Stimulated activated CD4-positive, alpha-beta T cell treated with anti-CD3 and anti-CD28 coated beads, Interleukin-4, amount 100 ng/mL, for 24 hours (primary cell): ENCODE measurements around the gene PTPRN2.
"Not testable (repeated sequence)": the region's sequence is repeated elsewhere in the genome, so short reads cannot be mapped to it uniquely, and the experiment has no call there.

Source experiments
- DNase-seq: peaks from one replicate; pipeline ENCODE4 v3.0.0-alpha.2; 2020

The PTPRN2 gene

DNA sequence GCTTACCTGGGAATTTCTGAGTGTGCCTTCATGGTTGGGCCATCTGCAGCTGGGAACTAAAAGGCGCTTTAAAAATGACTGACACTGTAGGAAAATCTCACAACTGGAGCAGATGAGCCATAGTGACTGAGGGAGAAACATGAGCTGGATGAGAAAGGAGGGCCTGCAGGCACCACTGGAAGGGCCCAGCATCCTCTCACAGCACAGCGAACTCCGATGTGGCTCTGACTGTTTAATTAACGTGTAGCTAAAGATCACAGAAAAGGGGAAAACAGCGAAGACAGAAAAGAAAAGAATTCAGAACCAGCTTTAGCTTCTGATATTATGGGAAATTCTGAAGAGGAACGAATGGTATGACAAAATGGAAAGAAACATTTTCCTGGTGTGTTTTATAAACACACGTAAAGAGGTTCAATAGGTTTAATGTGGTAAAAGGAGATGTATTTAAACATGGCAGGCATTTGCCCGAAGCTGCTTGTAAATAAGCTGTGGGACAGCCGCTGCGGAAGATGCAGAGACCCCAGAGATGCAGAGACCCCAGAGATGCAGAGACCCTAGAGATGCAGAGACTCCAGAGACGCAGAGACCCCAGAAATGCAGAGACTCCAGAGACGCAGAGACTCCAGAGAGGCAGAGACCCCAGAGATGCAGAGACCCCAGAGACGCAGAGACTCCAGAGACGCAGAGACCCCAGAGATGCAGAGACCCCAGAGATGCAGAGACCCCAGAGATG, 534.3 kb downstream of the PTPRN2 start:
- no peak for DNase-seq

DNA sequence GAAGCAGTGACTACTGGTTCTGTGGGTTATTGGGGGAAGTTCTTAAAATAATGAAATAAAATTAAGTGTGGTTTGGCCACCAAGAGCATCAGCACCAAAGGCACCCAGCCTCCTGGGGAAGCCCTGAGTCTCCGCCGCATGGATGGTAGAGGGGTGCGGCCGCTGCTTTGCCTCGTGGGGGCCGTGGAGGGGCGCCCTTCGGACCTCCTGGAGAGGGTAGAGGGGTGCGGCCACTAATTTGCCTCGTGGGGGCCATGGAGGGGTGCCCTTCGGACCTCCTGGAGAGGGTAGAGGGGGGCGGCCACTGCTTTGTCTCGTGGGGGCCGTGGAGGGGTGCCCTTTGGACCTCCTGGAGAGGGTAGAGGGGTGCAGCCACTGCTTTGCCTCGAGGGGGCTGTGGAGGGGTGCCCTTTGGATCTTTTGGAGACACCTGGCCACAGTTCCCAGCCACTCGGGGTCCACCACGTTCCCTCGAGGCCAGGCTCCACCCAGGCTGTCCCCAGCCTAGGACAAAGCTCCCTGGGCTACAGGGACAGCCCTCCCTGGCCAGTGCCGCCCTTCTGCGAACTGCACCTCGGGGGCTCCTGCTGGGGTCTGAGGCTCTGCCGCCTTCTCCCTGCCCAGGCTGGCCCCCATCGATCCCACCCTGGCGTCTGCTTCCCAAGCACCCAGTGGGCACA, 535.1 kb downstream of the PTPRN2 start:
- no peak for DNase-seq

DNA sequence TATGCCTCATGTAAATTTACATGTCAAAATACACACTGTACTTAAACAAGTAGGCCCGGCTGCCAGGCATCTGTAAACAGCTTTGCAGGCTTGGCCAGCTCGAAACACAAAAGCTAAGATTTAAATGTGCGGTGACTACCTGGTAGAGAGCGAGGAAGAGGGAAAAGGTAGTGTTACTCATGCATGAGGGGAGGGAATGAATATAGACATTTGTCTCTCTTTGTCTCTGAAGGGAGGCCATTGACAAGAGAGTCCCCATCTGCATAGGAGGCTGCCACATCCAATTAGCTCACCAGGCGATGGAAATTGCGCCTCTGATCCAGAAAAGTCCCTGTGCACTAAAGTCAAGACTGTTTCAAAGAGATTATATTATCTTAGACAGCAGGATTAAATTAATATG, 535.8 kb downstream of the PTPRN2 start:
- no peak for DNase-seq

DNA sequence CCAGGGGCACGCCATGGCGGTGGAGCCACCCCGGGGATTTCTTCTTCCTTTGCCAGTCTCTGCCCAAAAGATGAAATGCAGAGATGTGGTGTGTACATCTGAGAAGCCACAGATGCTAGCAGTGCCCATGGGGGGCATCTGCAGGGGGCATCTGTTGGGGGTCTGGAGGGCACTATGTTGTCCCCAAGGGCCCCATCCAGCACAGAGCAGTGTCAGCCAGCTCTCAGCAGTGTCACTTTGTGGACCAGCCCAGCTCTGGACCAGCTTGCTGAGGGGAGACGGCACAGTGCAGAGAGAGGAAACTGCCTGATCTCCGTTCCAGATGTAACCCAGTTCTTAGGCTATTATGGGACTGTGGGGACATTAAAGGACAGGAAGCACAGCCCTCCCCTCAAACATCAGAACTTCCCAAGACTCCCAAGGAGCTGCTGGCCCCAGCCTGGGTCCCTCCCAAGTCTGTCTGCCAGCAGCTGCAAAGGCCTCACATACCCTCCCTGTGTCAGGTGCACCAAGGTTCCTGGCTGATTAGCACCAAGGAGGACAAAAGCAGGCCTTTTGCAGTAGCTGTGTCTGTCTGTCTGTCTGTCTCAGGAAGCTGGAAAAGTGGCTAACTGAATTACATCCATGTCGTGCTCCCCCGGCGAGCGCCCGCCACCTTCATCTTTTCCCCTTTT, 536.5 kb downstream of the PTPRN2 start:
- DNase-seq: no peak

DNA sequence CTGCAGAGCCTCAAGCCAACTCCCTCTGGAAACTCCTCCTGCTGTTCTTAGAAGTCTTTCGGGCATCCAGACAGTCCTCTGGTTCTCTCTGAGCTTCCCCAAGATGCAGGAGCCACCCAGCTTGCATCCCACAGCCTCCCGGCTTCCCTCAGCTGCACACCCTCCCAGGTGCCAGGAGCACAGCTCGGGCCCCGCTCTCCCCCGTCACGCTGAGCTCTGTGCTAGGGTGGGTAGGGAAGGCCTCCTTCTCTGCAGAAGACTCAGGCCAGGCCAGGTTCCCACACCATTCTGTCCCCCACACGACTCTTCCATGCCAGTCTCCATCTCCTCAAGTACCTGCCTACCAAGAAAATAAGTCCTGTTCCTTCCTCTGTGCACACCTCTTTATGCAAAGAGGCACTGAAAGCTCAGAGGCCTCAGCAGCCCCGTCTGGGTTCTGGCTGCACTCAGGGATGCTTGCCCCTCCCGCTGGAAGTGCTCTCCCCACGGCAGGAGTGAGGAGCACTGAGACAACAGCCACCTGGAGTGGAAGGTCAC, 537.1 kb downstream of the PTPRN2 start:
- DNase-seq: no peak

DNA sequence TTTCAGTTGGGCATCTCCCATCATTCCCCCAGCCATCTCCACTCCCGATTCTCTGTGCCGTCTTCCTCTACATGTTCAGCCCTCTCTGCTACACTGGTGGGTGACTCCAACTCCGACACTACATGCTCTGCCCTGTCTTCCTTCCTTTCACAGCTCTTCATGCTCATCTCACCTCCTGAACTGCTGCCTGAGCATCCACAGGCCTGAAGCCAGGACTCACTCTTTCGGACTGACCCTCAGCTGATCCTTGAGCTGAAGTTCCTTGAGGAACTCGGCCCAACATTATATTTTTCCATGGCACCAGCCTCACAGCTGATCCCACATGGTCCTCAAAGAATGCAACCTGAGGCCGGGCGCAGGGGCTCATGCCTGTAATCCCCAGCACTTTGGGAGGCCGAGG, 538.4 kb downstream of the PTPRN2 start:
- no peak for DNase-seq

DNA sequence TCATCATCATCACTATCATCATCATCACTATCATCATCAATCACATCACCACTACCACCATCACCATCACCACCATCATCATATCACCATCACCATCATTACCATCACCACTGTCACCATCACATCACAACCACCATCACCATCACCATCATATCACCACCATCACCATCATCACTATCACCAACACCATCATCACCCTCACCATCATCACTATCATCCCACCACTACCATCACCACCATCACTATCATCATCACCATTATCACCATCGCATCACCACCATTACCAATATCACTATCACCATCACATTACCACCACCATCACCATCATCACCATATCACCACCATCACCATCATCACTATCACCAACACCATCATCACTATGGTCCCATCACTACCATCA, 539.1 kb downstream of the PTPRN2 start:
- DNase-seq: no peak

DNA sequence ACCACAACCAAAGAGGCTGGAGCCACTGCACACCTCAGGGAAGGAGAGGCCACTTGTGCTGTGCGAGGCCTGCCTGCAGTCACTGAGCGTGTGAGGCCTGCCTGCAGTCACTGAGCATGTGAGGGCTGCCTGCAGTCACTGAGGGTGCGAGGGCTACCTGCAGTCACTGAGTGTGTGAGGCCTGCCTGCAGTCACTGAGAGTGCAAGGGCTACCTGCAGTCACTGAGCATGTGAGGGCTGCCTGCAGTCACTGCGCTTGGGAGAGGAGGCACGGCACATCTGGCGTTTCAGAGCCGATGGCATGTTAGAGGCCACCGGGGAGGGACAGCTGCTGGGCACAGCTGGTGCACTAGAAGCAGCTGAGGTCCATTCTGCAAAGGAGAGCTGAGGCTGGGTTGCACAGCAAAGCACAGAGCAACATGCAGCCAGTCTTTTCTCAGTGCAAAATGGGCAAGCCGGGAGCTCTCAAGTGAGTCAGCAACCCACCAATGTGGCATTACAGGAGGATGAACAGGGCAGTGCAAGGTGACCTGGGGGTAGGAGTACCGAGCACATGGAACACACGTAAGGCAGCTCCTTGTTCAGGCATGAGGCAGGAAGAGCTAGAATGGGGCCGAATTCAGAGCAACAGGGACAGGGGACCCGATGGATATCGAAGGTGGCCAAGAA, 540.1 kb downstream of the PTPRN2 start:
- DNase-seq: no peak

GRCh38 chr7:158046246-158046645, 541.4 kb downstream of the PTPRN2 start:
- DNase-seq: not testable (repeated sequence)

- DNase-seq: no peak
These were observed 543.2 kb downstream of the PTPRN2 start for GRCh38 chr7:158044482-158044823.

GRCh38 chr7:158043551-158044481, 543.8 kb downstream of the PTPRN2 start:
- DNase-seq: no peak

DNA sequence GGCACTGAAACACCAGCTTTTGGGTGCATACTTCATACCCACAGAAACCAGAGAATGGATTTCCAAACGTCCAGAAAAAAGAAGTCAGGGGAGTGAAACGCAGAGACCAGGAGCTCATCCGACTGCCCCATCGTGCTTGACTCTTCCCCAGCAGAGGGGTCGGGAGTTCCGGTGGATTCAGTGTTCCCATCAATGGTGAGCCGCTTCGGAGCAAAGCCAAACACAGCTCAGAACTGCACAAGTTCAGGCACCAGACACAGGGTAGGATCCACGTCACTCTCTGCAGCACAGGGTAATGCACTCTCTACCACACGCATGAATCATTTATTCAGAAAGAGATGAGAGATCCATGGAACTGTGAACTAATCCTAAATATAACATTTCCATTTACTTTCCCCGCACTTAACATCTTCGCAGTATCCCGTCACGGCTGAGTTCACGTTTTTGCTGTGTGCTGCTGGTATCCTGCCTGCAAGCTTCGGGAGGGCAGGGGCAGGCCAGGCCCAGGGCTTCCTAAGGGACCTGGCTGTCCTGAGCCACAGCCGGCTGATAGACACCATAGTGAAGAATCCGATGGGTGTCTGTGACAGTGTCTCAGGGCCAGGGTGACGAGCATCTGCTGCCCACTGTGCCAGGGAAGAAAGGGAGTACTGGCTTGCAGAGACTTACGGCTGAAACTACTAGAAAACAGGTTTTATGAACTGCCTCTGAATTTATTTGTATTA, 545.3 kb downstream of the PTPRN2 start:
- DNase-seq: no peak

GRCh38 chr7:158040199-158040598, 547.4 kb downstream of the PTPRN2 start:
- no peak for DNase-seq

DNA sequence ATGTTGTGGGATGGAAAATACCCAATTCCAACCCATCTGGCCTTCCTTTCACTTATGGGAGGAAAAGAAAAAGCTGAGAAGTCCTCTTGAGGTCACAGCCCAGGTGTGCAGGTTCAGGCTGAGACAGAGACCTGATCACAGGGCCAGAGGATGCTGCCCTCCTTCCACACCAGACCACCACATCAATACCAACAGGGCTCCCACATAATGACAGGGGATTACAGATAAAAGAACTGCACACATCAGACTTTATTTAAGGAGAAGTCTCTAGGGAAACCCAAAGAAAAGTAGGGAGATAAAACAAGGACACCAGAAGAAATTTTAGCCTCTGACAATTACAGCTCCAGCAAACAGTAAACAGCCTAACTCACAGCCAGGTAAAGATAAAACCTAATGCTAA, 548.4 kb downstream of the PTPRN2 start:
- DNase-seq: no peak

GRCh38 chr7:158037211-158037610, 550.4 kb downstream of the PTPRN2 start:
- DNase-seq: no peak

- no peak for DNase-seq
These were observed 552.3 kb downstream of the PTPRN2 start for GRCh38 chr7:158035343-158035742.

- no peak for DNase-seq
These were observed 553.1 kb downstream of the PTPRN2 start for GRCh38 chr7:158034571-158034970.

DNA sequence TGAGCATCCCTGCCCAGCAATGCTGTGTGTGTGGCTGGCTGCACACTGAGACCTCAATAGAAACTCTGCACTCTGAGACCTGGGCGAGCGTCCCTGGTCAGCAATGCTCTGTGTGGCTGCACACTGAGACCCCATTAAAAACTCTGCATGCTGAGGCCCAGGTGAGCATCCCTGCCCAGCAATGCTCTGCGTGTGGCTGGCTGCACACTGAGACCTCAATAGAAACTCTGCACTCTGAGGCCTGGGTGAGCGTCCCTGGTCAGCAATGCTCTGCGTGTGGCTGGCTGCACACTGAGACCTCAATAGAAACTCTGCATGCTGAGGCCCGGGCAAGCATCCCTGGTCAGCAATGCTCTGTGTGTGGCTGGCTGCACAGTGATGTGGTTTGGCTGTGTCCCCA, 553.7 kb downstream of the PTPRN2 start:
- DNase-seq: not testable (repeated sequence)

DNA sequence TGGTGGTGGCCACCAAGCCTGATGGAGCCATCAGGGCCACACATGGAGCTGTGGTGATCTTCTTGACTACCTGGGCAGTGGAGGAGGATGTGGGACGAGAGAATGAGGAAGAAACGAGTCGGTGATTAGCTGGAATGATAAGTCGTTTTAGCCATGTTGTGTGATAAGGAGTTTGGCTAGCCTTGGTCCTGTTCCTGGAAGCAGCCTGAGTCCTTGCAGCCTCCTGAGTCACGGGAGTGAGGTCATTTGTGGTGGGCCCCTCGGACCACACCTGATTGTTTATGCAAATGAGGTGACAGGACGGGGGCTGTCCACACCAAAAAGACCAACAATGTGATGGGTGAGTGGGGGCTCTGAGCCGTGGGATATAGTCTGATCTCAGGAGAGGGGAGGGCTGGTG, 554.4 kb downstream of the PTPRN2 start:
- no peak for DNase-seq

GRCh38 chr7:158032561-158033115, 555.0 kb downstream of the PTPRN2 start:
- no peak for DNase-seq

DNA sequence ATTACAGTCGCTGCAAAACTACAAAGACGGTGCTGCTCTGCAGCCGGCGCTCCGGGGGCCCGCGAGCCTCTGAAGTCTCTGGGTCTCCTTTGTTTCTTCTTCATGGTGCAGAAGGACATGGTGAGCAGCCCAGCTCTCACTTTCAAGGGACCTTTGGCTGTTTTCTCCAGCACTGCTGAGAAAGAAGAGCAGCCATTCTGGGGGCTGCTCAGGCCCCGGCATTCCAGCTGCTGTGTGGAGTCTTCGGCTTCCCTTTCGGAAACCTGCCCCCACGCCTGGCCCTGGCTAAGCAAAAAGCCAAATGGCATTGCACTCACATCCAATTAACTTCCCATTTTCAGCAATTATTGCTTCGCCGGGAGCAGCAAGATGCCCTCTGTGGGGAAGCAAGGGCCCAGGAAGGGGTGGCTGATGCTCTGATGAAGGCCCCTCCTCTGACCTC, 555.7 kb downstream of the PTPRN2 start:
- DNase-seq: no peak
